Measurements from ENCODE around the gene SPHKAP. TPM values are rescaled to one million over a fixed set of nuclear protein-coding genes. Genes with fewer than 3 reads are reported as not detected.

SPHKAP gene
- total RNA-seq, 2 experiments from 2014 or later, result not detected

DNA sequence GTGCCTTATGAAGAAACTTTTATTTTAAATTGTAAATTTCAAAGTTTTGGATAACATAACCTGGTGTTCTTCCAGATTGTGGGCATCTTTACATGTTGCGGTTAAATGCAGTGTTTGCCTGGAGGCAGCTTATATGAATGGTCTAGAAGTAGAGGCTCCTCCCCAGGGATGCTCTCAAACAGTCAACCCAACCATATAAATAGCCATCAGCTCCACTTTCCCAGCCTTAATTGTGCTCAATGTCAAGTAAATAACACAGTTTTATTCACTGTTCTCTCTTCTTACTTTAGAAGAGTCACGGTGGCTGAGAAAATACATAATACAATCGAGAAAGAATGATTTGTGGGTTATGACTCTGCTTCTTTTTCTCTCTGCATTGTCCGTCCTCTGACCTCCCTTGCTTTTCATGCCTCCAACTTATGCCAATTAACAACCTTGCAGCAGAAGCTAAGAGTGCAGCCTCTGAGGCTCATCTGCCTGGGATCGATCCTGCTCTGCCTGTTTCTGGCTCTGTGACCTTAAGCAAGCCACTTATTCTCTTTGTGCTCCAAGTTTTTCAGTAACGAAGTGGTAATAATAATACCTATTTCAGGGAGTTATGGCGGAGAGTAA lies 209.8 kb downstream of the SPHKAP start:
- TF ChIP-seq, protein P1, sequence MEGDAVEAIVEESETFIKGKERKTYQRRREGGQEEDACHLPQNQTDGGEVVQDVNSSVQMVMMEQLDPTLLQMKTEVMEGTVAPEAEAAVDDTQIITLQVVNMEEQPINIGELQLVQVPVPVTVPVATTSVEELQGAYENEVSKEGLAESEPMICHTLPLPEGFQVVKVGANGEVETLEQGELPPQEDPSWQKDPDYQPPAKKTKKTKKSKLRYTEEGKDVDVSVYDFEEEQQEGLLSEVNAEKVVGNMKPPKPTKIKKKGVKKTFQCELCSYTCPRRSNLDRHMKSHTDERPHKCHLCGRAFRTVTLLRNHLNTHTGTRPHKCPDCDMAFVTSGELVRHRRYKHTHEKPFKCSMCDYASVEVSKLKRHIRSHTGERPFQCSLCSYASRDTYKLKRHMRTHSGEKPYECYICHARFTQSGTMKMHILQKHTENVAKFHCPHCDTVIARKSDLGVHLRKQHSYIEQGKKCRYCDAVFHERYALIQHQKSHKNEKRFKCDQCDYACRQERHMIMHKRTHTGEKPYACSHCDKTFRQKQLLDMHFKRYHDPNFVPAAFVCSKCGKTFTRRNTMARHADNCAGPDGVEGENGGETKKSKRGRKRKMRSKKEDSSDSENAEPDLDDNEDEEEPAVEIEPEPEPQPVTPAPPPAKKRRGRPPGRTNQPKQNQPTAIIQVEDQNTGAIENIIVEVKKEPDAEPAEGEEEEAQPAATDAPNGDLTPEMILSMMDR (IDR thresholded peaks at IDR 0.05), result no peak
- intact Hi-C loops (cut with DNase I, micrococcal nuclease), result no loop called here
- H3K4me3 ChIP-seq (ENCODE audit: low read length), result no peak overlapping the region
- H3K4me1 Mint-ChIP-seq (ENCODE audit: low read depth), result no peaks in the 10 kb centered on the region
- ChIA-PET POLR2A (no interaction called here), CTCF (no interaction called here)
- H3K4me3 Mint-ChIP-seq, result no peak overlapping the region
- H3K27ac ChIP-seq (ENCODE audit: low read depth in 1 of 2, low read length in 2 of 2), result no peak overlapping the region
- no peaks in the 10 kb centered on the region for H3K27me3 ChIP-seq (ENCODE audit: control insufficient read depth in 1 of 2, insufficient read depth in 2 of 2, low read length in 2 of 2)
- H3K4me1 ChIP-seq (ENCODE audit: insufficient read depth, low read length), result no peaks in the 10 kb centered on the region
- H3K27me3 Mint-ChIP-seq, result no peaks in the 10 kb centered on the region
- no peak for DNase-seq
- no peak for ATAC-seq (ENCODE audit: poor library complexity)
- H3K27ac Mint-ChIP-seq, result no peak overlapping the region
- no peaks in the 10 kb centered on the region for H3K9me3 ChIP-seq (ENCODE audit: control insufficient read depth in 1 of 2, insufficient read depth in 1 of 2, low read length in 2 of 2)
- no peaks in the 10 kb centered on the region for H3K9me3 Mint-ChIP-seq
- H3K36me3 ChIP-seq (ENCODE audit: insufficient read depth, low read length), result no peaks in the 10 kb centered on the region
- H3K36me3 Mint-ChIP-seq (ENCODE audit: low read depth), result no peaks in the 10 kb centered on the region

DNA sequence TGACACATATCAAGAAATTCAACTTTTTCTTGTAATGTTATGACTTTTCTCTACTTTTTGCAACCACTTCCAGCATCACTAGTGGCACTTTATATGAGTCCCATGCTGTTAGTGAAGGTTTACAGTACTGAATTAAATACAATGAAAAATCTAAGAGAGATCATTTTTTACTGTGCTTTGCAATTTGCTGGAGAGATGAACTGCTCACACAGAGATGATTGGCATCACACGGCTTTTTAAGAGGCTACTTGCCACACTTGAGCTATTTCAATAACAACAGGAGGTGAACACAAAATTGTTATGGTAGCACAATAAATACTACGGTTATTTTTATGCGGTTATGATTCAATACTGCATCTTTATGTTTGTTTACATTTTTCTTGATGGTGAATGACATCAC lies 221.2 kb downstream of the SPHKAP start:
- no peaks in the 10 kb centered on the region for H3K36me3 Mint-ChIP-seq (ENCODE audit: low read depth)
- H3K27me3 ChIP-seq (ENCODE audit: control insufficient read depth in 1 of 2, insufficient read depth in 2 of 2, low read length in 2 of 2), result no peaks in the 10 kb centered on the region
- H3K9me3 Mint-ChIP-seq, result peaks cover 2% of the 10 kb centered on the region
- H3K36me3 ChIP-seq (ENCODE audit: insufficient read depth, low read length), result no peaks in the 10 kb centered on the region
- H3K9me3 ChIP-seq (ENCODE audit: control insufficient read depth in 1 of 2, insufficient read depth in 1 of 2, low read length in 2 of 2), result no peaks in the 10 kb centered on the region
- no peaks in the 10 kb centered on the region for H3K4me1 Mint-ChIP-seq (ENCODE audit: low read depth)
- H3K4me3 ChIP-seq (ENCODE audit: low read length), result no peak overlapping the region
- H3K27ac Mint-ChIP-seq, result no peak overlapping the region
- H3K27me3 Mint-ChIP-seq, result no peaks in the 10 kb centered on the region
- H3K27ac ChIP-seq (ENCODE audit: low read depth in 1 of 2, low read length in 2 of 2), result no peak overlapping the region
- H3K4me1 ChIP-seq (ENCODE audit: insufficient read depth, low read length), result no peaks in the 10 kb centered on the region
- ChIA-PET POLR2A (no interaction called here), CTCF (no interaction called here)
- intact Hi-C loops (cut with DNase I, micrococcal nuclease), result no loop called here
- DNase-seq (no peak), ATAC-seq (ENCODE audit: poor library complexity) (no peak)
- TF ChIP-seq, protein P1 (IDR thresholded peaks at IDR 0.05), result no peak
- no peak overlapping the region for H3K4me3 Mint-ChIP-seq

DNA sequence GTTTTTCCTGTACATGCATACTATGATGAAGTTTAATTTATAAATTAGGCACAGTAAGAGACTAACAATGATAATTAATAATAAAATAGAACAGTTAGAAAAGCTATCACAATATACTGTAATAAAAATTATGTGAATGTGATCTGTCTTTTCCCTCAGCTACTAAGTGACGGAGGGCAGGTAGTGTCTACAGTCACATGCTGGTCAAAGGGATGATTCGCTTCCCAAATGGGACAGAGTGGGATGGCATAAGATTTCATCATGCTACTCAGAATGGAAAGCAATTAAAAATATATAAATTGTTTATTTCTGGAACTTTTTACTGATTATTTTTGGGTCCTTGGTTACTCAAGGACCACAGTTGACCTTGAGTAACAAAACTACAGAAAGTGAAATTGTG lies 238.5 kb downstream of the SPHKAP start:
- intact Hi-C loops (cut with DNase I, micrococcal nuclease), result no loop called here
- Mint-ChIP-seq H3K36me3 (ENCODE audit: low read depth) (no peaks in the 10 kb centered on the region), H3K9me3 (no peaks in the 10 kb centered on the region), H3K27me3 (peaks cover 16% of the 10 kb centered on the region), H3K4me3 (no peak overlapping the region), H3K4me1 (ENCODE audit: low read depth) (no peaks in the 10 kb centered on the region), H3K27ac (no peak overlapping the region)
- Histone ChIP-seq H3K9me3 (ENCODE audit: control insufficient read depth in 1 of 2, insufficient read depth in 1 of 2, low read length in 2 of 2) (no peaks in the 10 kb centered on the region), H3K36me3 (ENCODE audit: insufficient read depth, low read length) (no peaks in the 10 kb centered on the region), H3K4me3 (ENCODE audit: low read length) (no peak overlapping the region), H3K4me1 (ENCODE audit: insufficient read depth, low read length) (no peaks in the 10 kb centered on the region), H3K27ac (ENCODE audit: low read depth in 1 of 2, low read length in 2 of 2) (no peak overlapping the region), H3K27me3 (ENCODE audit: control insufficient read depth in 1 of 2, insufficient read depth in 2 of 2, low read length in 2 of 2) (no peaks in the 10 kb centered on the region)
- CTCF ChIA-PET, result interaction anchor here (0.6 kb wide), 1 partner anchor 97 kb away, joined by 5 read pairs; no protein-coding TSS in a partner anchor
- DNase-seq (no peak), ATAC-seq (ENCODE audit: poor library complexity) (no peak)
- TF ChIP-seq, protein P1 (IDR thresholded peaks at IDR 0.05), result no peak
- POLR2A ChIA-PET, result no interaction called here
